Upper lobe of left lung (tissue), 6 donors: ENCODE results near the gene RAD50. TPM values are rescaled to one million over a fixed set of nuclear protein-coding genes. Genes with fewer than 3 reads are reported as not detected.

ENCODE experiments used
- ATAC-seq, 2 donors: fragments of 200-7000 bp; cut with Tn5 transposase; one replicate each; pipeline ENCODE4 v1.9.1; 2022; ENCODE audit warnings: mild to moderate bottlenecking in 2 of 2, moderate library complexity in 2 of 2; ENCODE audit not compliant: low FRiP score in 2 of 2
- DNase-seq, 2 donors: peaks; one replicate each; pipeline ENCODE4 v3.0.0-alpha.2; 2019 to 2020
- H3K27ac ChIP-seq, 4 donors: fragments of 200-600 bp; sonication (generic); one replicate each; pipeline ENCODE4 v1.5.1; 2016 to 2019
- H3K27me3 ChIP-seq, 4 donors: fragments of 200-600 bp; sonication (generic); one replicate each; pipeline ENCODE4 v1.5.1; 2017 to 2019
- H3K36me3 ChIP-seq, 4 donors: fragments of 200-600 bp; sonication (generic); one replicate each; pipeline ENCODE4 v1.5.1; 2016 to 2019
- H3K4me1 ChIP-seq, 4 donors: fragments of 200-600 bp; sonication (generic); one replicate each; pipeline ENCODE4 v1.5.1; 2018 to 2019
- H3K4me3 ChIP-seq, 4 donors: fragments of 200-600 bp; sonication (generic); one replicate each; pipeline ENCODE4 v1.5.1; 2017 to 2019; ENCODE audit warnings: mild to moderate bottlenecking in 2 of 4, moderate library complexity in 1 of 4
- H3K9me3 ChIP-seq, 4 donors: fragments of 200-600 bp; sonication (generic); one replicate each; pipeline ENCODE4 v1.5.1; 2018 to 2019
- EP300 ChIP-seq, 4 donors: sonication (generic); formaldehyde crosslinking; IDR thresholded peaks; one replicate each; pipeline ENCODE4 v1.5.1; 2017; ENCODE audit warnings: antibody characterized with exemption in 4 of 4, control low read depth in 2 of 4
- POLR2A ChIP-seq, 4 donors: fragments of 450-650 bp; IDR thresholded peaks; one replicate each; pipeline ENCODE4 v1.5.1; 2016 to 2017; ENCODE audit warnings: antibody characterized with exemption in 4 of 4, mild to moderate bottlenecking in 2 of 4
- POLR2AphosphoS5 ChIP-seq, 2 donors: sonication (generic); formaldehyde crosslinking; IDR thresholded peaks; one replicate each; pipeline ENCODE4 v1.5.1; 2017; ENCODE audit warnings: antibody characterized with exemption in 2 of 2
- WGBS, 2 donors: methylation state at CpG; one replicate each; pipeline ENCODE4 v1.1.5; 2017 to 2018; 5-methylcytosine and 5-hydroxymethylcytosine counted together
- total RNA-seq, 6 donors: library from RNA; depleted of rRNA in 4 of 6; stranded (reverse); fragments of >200 nt in 4 of 6; gene quantifications; one replicate each; pipeline versions ENCODE4 v1.1.0 to v1.2.1, GENCODE V29; 2016 to 2021
- TF ChIP-seq, protein P1 (sequence below), 6 experiments: fragments of 450-650 bp in 4 of 6; fragments of 200-600 bp in 2 of 6; sonication (generic) in 2 of 6; IDR thresholded peaks; one replicate each; pipeline ENCODE4 v1.5.1; 2016 to 2019; ENCODE audit warnings: antibody characterized with exemption in 6 of 6
- donor health status: DM: no; HTN: no; CAD: no; lungs with moderate emphysema.
- donor health status: DM: no; HTN: yes; CAD: no; lungs with severe emphysema.

The RAD50 gene
- total RNA-seq, 6 donors from 2014 or later: 26.2 to 105 (median 33.3) TPM

DNA sequence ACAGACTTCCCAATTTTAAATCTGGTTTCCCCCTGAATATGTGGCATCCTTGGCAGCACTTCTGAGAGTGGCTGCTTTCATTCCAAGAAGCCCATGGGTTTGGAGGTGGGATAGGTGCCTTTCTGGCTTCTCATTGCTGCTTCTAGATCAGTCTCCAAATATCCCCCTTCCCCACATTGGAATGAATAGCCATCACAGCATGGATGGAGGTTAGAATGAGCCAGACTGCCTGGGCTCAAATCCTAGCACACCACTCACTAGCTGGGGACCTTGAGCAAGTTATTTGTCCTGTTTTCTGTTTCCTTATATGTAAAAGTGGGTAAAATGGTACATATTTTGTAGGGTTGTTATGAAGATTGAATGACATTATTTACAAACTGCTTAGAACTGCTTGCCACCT is 87.4 kb downstream of the RAD50 start:
- Histone ChIP-seq H3K27me3 (no peaks in the 10 kb centered on the region), H3K4me3 (no peak overlapping the region), H3K9me3 (peaks cover 0 to 12% (median 0%) of the 10 kb centered on the region in 4 donors), H3K27ac (no peak overlapping the region), H3K36me3 (peaks cover 10 to 42% (median 20%) of the 10 kb centered on the region in 4 donors), H3K4me1 (no peaks in the 10 kb centered on the region)
- no peak for TF ChIP-seq EP300 (IDR thresholded peaks at IDR 0.05)
- no peak for TF ChIP-seq POLR2AphosphoS5 (IDR thresholded peaks at IDR 0.05)
- TF ChIP-seq, protein P1, sequence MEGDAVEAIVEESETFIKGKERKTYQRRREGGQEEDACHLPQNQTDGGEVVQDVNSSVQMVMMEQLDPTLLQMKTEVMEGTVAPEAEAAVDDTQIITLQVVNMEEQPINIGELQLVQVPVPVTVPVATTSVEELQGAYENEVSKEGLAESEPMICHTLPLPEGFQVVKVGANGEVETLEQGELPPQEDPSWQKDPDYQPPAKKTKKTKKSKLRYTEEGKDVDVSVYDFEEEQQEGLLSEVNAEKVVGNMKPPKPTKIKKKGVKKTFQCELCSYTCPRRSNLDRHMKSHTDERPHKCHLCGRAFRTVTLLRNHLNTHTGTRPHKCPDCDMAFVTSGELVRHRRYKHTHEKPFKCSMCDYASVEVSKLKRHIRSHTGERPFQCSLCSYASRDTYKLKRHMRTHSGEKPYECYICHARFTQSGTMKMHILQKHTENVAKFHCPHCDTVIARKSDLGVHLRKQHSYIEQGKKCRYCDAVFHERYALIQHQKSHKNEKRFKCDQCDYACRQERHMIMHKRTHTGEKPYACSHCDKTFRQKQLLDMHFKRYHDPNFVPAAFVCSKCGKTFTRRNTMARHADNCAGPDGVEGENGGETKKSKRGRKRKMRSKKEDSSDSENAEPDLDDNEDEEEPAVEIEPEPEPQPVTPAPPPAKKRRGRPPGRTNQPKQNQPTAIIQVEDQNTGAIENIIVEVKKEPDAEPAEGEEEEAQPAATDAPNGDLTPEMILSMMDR (IDR thresholded peaks at IDR 0.05): no peak
- no peak for TF ChIP-seq POLR2A (IDR thresholded peaks at IDR 0.05)
- DNase-seq (no peak), ATAC-seq (no peak)

DNA sequence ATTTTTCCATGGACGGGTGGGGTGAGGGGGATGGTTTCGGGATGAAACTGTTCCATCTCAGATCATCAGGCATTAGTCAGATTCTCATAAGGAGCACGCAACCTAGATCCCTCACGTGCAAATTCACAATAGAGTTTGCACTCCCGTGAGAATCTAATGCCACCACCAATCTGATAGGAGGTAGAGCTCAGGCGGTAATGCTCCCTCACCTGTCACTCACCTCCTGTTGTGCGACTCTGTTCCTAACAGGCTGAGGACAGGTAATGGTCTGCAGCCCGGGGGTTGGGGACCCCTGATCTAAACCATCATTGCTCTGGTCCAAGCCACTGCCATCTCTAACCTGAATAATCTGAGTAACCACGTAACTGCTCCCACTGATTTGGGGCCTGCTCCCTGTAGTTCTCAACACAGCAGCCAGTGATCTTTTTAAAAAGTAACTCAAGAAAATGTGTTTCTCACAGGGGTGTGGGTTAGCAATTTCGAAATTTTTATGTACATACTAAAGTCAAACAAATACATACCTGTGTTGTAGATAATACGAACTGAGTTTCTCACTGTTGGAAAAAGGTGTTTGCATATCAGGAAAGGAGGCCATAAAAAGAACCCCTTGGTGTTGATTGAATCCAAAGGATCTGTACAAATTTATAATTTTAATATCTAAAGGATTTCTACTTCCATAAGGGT is 89.9 kb downstream of the RAD50 start:
- 89 to 92% methylated on average over 10 to 11 of the region's 11 CpGs for WGBS, 2 donors
- TF ChIP-seq POLR2A (IDR thresholded peaks at IDR 0.05): no peak
- Histone ChIP-seq H3K27me3 (no peaks in the 10 kb centered on the region), H3K4me1 (no peaks in the 10 kb centered on the region), H3K9me3 (peaks cover 0 to 12% (median 0%) of the 10 kb centered on the region in 4 donors), H3K4me3 (no peak overlapping the region), H3K36me3 (peaks cover 0 to 17% (median 9%) of the 10 kb centered on the region in 4 donors), H3K27ac (no peak overlapping the region)
- DNase-seq (no peak), ATAC-seq (no peak)

DNA sequence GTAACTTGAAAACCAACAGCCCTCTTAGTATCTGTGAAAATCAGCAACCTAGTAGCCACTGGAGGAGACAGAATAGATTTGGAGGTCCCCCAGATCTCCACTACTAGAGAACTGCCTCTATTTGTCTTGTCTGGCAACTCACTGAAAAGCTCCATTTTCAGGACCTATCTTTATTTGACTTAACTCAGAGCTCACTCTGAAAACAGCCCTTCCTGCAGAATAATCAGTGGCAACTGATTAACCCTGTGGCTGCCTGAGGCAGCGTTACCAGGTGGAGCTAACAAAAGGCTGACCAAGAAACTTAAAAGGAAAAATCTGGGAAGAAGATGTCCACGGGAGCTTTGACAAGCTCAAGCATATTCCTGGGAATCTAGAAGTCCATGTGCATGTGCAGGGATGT is 90.7 kb downstream of the RAD50 start:
- DNase-seq: no peak
- Histone ChIP-seq H3K4me1 (no peaks in the 10 kb centered on the region), H3K27ac (no peak overlapping the region), H3K36me3 (peaks cover 0 to 10% (median 5%) of the 10 kb centered on the region in 4 donors), H3K27me3 (no peaks in the 10 kb centered on the region), H3K9me3 (peaks cover 0 to 12% (median 0%) of the 10 kb centered on the region in 4 donors), H3K4me3 (no peak overlapping the region)
- TF ChIP-seq, protein P1 (IDR thresholded peaks at IDR 0.05): no peak
- TF ChIP-seq POLR2A (IDR thresholded peaks at IDR 0.05) (no peak), EP300 (IDR thresholded peaks at IDR 0.05) (no peak), POLR2AphosphoS5 (IDR thresholded peaks at IDR 0.05) (no peak)
- 97% methylated on average over 2 of the region's 2 CpGs for WGBS, 2 donors
- ATAC-seq: no peak

DNA sequence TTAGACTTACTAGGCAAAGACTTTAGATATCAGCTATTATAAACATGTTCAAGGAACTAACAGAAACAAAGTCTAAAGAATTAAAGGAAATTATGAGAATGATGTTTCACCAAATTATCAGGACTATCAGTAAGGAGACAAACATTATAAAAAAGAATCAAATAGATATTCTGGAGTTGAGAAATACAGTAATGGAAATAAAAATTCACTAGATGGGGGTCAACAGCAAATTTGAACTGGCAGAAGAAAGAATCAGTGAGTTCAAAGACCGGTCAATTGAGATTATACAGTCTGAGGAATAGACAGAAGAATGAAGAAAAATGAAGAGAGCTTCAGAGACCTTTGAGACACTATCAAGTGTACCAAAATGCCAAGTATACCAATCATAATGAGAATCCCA is 91.6 kb downstream of the RAD50 start:
- Histone ChIP-seq H3K27ac (no peak overlapping the region), H3K27me3 (no peaks in the 10 kb centered on the region)
- 89 to 98% methylated on average over 1 of the region's 1 CpG for WGBS, 2 donors

DNA sequence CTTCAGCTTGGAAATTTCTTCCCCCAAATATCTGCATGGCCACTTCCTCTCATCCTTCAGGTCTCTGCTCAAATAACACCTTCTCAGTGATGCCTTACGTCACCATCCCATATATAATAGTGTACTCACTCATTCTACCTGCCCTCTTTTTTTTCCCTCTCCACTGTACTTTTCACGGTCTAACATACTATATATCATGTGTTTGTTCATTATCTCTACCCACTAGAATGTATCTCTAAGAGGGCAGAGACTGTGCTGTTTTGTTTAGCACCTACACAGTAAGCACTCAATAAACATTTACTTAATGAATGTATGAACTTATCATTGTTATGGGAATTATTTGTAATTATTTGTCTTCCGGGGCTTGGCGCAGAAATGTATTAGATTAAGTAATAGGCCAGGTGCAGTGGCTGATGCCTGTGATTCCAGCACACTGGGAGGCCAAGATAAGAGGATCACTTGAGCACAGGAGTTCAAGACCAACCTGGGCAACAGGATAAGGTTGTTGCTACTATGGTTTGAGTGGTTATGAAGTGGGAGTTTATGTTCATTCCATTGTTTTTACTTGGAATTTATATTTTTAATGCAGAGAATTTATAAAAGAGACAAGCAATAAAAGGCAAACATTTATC is 95.2 kb downstream of the RAD50 start:
- no peak overlapping the region for H3K27ac ChIP-seq
- DNase-seq: no peak
- H3K4me1 ChIP-seq: peaks cover 11 to 15% (median 12%) of the 10 kb centered on the region in 4 donors
- TF ChIP-seq EP300 (IDR thresholded peaks at IDR 0.05) (no peak), POLR2A (IDR thresholded peaks at IDR 0.05) (no peak), POLR2AphosphoS5 (IDR thresholded peaks at IDR 0.05) (no peak)
- TF ChIP-seq, protein P1 (IDR thresholded peaks at IDR 0.05): no peak
- peaks cover 0 to 16% (median 7%) of the 10 kb centered on the region in 4 donors for H3K27me3 ChIP-seq
- H3K9me3 ChIP-seq: peaks cover 0 to 12% (median 0%) of the 10 kb centered on the region in 4 donors
- no peaks in the 10 kb centered on the region for H3K36me3 ChIP-seq
- H3K4me3 ChIP-seq: no peak overlapping the region
- ATAC-seq: no peak
- WGBS, 2 donors: 79 to 81% methylated on average over 4 of the region's 4 CpGs

More for the DNA sequence above, 91.6 kb downstream of the RAD50 start:
- H3K9me3 ChIP-seq: peaks cover 0 to 12% (median 0%) of the 10 kb centered on the region in 4 donors
- H3K36me3 ChIP-seq: peaks cover 0 to 2% (median under 1%) of the 10 kb centered on the region in 4 donors
- DNase-seq: no peak
- TF ChIP-seq, protein P1 (IDR thresholded peaks at IDR 0.05): no peak
- TF ChIP-seq EP300 (IDR thresholded peaks at IDR 0.05) (no peak), POLR2AphosphoS5 (IDR thresholded peaks at IDR 0.05) (no peak), POLR2A (IDR thresholded peaks at IDR 0.05) (no peak)
- H3K4me1 ChIP-seq: no peaks in the 10 kb centered on the region
- no peak for ATAC-seq
- no peak overlapping the region for H3K4me3 ChIP-seq
